GM23338 (cell line): ENCODE data around the gene AP1AR. TPM values are rescaled to one million over a fixed set of nuclear protein-coding genes. Genes with fewer than 3 reads are reported as not detected.

Experiments used
- ATAC-seq: fragments of 200-7000 bp; cut with Tn5 transposase; 3 replicates; pipeline ENCODE4 v1.9.1; 2020
- DNase-seq: peaks from one replicate; pipeline ENCODE4 v3.0.0-alpha.2; 2015; ENCODE audit warnings: low spot score
- H2AFZ ChIP-seq: fragments of 200-600 bp; sonication (generic); 2 replicates; pipeline ENCODE4 v1.8.0; 2016; ENCODE audit warnings: antibody characterized with exemption, mild to moderate bottlenecking, moderate library complexity
- H3F3A ChIP-seq: fragments of 200-600 bp; sonication (generic); replicated peaks from 2 replicates; pipeline ENCODE4 v1.8.0; 2017; ENCODE audit warnings: antibody characterized with exemption, mixed run types, low read depth
- H3K27ac ChIP-seq: fragments of 200-600 bp; sonication (generic); 2 replicates; pipeline ENCODE4 v1.6.1; 2016; ENCODE audit warnings: low read depth
- H3K27me3 ChIP-seq: fragments of 200-600 bp; sonication (generic); 2 replicates; pipeline ENCODE4 v1.8.0; 2016; ENCODE audit warnings: mild to moderate bottlenecking, mixed run types, moderate library complexity; ENCODE audit not compliant: insufficient read depth
- H3K36me3 ChIP-seq: fragments of 200-600 bp; sonication (generic); 2 replicates; pipeline ENCODE4 v1.8.0; 2016; ENCODE audit warnings: mild to moderate bottlenecking; ENCODE audit not compliant: insufficient read depth
- H3K4me1 ChIP-seq: fragments of 200-600 bp; sonication (generic); 2 replicates; pipeline ENCODE4 v1.8.0; 2016; ENCODE audit warnings: mild to moderate bottlenecking, moderate library complexity; ENCODE audit not compliant: insufficient read depth
- H3K4me2 ChIP-seq: fragments of 200-600 bp; sonication (generic); 2 replicates; pipeline ENCODE4 v1.7.1; 2017; ENCODE audit warnings: mixed run types
- H3K4me3 ChIP-seq: fragments of 200-600 bp; sonication (generic); 2 replicates; pipeline ENCODE4 v1.6.1; 2016; ENCODE audit warnings: mixed run types
- H3K79me2 ChIP-seq: fragments of 200-600 bp; sonication (generic); replicated peaks from 2 replicates; pipeline ENCODE4 v1.8.0; 2017; ENCODE audit warnings: mild to moderate bottlenecking; ENCODE audit not compliant: insufficient read depth
- H3K9me2 ChIP-seq: fragments of 200-600 bp; sonication (generic); 2 replicates; pipeline ENCODE4 v1.8.0; 2017; ENCODE audit not compliant: insufficient read depth
- H4K20me1 ChIP-seq: fragments of 200-600 bp; sonication (generic); replicated peaks from 2 replicates; pipeline ENCODE4 v1.8.0; 2017; ENCODE audit warnings: mild to moderate bottlenecking; ENCODE audit not compliant: insufficient read depth
- H3K27ac Mint-ChIP-seq: 2 replicates; pipeline ENCODE4 v1.8.0; 2020; ENCODE audit warnings: inconsistent platforms, mild to moderate bottlenecking, moderate library complexity, mixed read lengths
- H3K27me3 Mint-ChIP-seq: 3 replicates; pipeline ENCODE4 v1.8.0; 2022; ENCODE audit warnings: low read depth, mild to moderate bottlenecking, moderate library complexity, mixed read lengths, inconsistent platforms; ENCODE audit not compliant: insufficient read depth, poor library complexity
- H3K36me3 Mint-ChIP-seq: 3 replicates; pipeline ENCODE4 v1.8.0; 2021; ENCODE audit warnings: low read depth, mild to moderate bottlenecking, inconsistent platforms, moderate library complexity, mixed read lengths
- H3K4me1 Mint-ChIP-seq: 3 replicates; pipeline ENCODE4 v1.8.0; 2020; ENCODE audit warnings: mild to moderate bottlenecking, inconsistent platforms, mixed read lengths
- H3K4me3 Mint-ChIP-seq: 3 replicates; pipeline ENCODE4 v1.8.0; 2021; ENCODE audit warnings: moderate library complexity, mild to moderate bottlenecking, inconsistent platforms, mixed read lengths
- H3K9me3 Mint-ChIP-seq: 3 replicates; pipeline ENCODE4 v1.8.0; 2020; ENCODE audit warnings: moderate library complexity, mild to moderate bottlenecking, inconsistent platforms, mixed read lengths
- CREB1 ChIP-seq: fragments of 250-450 bp; sonication (Bioruptor Pico); IDR thresholded peaks from 2 replicates; pipeline ENCODE4 v1.5.0; 2020; ENCODE audit warnings: low read depth, mild to moderate bottlenecking, moderate library complexity
- CTCF ChIP-seq, 2 experiments: fragments of 200-600 bp in 1 of 2; sonication (generic) in 1 of 2; conservative IDR thresholded peaks; 2 replicates each; pipeline versions ENCODE4 v1.5.1 to v1.6.1; 2016 to 2017; ENCODE audit warnings: antibody characterized with exemption in 2 of 2, low read depth in 2 of 2, mild to moderate bottlenecking in 2 of 2, moderate library complexity in 1 of 2
- ETS1 ChIP-seq: IDR thresholded peaks from 2 replicates; pipeline ENCODE4 v1.6.1; 2016; ENCODE audit warnings: antibody characterized with exemption
- EZH2 ChIP-seq: fragments of 200-600 bp; sonication (generic); IDR thresholded peaks from one replicate; pipeline ENCODE4 v1.8.0; 2017; ENCODE audit warnings: antibody characterized with exemption, mild to moderate bottlenecking, low read depth; ENCODE audit not compliant: unreplicated experiment
- EZH2phosphoT487 ChIP-seq: fragments of 200-600 bp; sonication (generic); IDR thresholded peaks from one replicate; pipeline ENCODE4 v1.8.1; 2018; ENCODE audit warnings: antibody characterized with exemption; ENCODE audit not compliant: unreplicated experiment
- JUNB ChIP-seq: IDR thresholded peaks from one replicate; pipeline ENCODE4 v1.6.1; 2016; ENCODE audit warnings: antibody characterized with exemption; ENCODE audit not compliant: unreplicated experiment
- NANOG ChIP-seq: IDR thresholded peaks from 2 replicates; pipeline ENCODE4 v1.6.1; 2016; ENCODE audit warnings: antibody characterized with exemption, borderline replicate concordance
- POLR2AphosphoS5 ChIP-seq: IDR thresholded peaks from 2 replicates; pipeline ENCODE4 v1.6.1; 2016; ENCODE audit warnings: antibody characterized with exemption, low read depth
- REST ChIP-seq: IDR thresholded peaks from one replicate; pipeline ENCODE4 v1.6.1; 2018; ENCODE audit warnings: antibody characterized with exemption; ENCODE audit not compliant: unreplicated experiment
- STAT1 ChIP-seq: IDR thresholded peaks from one replicate; pipeline ENCODE4 v1.6.1; 2016; ENCODE audit warnings: antibody characterized with exemption; ENCODE audit not compliant: unreplicated experiment
- ZNF114 ChIP-seq: fragments of 250-450 bp; sonication (Bioruptor Pico); IDR thresholded peaks from 2 replicates; pipeline ENCODE4 v1.5.0; 2020; ENCODE audit warnings: mild to moderate bottlenecking, moderate library complexity
- ZNF331 ChIP-seq: fragments of 250-450 bp; sonication (Bioruptor Pico); IDR thresholded peaks from 2 replicates; pipeline ENCODE4 v1.5.0; 2020; ENCODE audit warnings: low read depth, mild to moderate bottlenecking, moderate library complexity
- ZNF462 ChIP-seq: fragments of 250-450 bp; sonication (Bioruptor Pico); IDR thresholded peaks from 2 replicates; pipeline ENCODE4 v1.5.0; 2020; ENCODE audit warnings: mild to moderate bottlenecking, moderate library complexity
- polyA plus RNA-seq: library from polyadenylated mRNA; unstranded; fragments of >200 nt; fragmentation: Nextera tagmentation; extraction: Ambion mirVana; gene quantifications from 2 replicates; pipeline ENCODE4 v1.2.1, GENCODE V29; 2016
- total RNA-seq: library from RNA; depleted of rRNA; stranded (reverse); fragments of >200 nt; shearing (Covaris generic); gene quantifications from 2 replicates; pipeline ENCODE4 v1.2.3, GENCODE V29; 2014

AP1AR gene
- total and polyA plus RNA-seq, 2 experiments from 2014 or later, result 17.5 to 28.0 TPM

- Mint-ChIP-seq H3K4me1 (peaks cover 7% of the 10 kb centered on the region), H3K27me3 (peaks cover 11% of the 10 kb centered on the region), H3K4me3 (no peak overlapping the region), H3K27ac (no peak overlapping the region), H3K36me3 (peaks cover 5% of the 10 kb centered on the region; the same call in 2 of the 3 replicates), H3K9me3 (peaks cover 11% of the 10 kb centered on the region)
- DNase-seq, result no peak
- Histone ChIP-seq H3K36me3 (no peaks in the 10 kb centered on the region), H3K4me3 (no peak overlapping the region), H4K20me1 (no peaks in the 10 kb centered on the region), H3K4me1 (peaks cover 2% of the 10 kb centered on the region; the same call in 1 of the 2 replicates), H3K27me3 (peaks cover 17% of the 10 kb centered on the region), H3K4me2 (no peak overlapping the region), H3F3A (no peaks in the 10 kb centered on the region), H3K9me2 (no peaks in the 10 kb centered on the region), H3K27ac (no peak overlapping the region), H2AFZ (no peak overlapping the region), H3K79me2 (no peaks in the 10 kb centered on the region)
- ATAC-seq, result peak; percentile 36; the same call in 1 of the 3 replicates
- TF ChIP-seq POLR2AphosphoS5, result no peak
- no peak for TF ChIP-seq EZH2phosphoT487
- no peak for TF ChIP-seq JUNB
- no peak for TF ChIP-seq ETS1
- no peak for TF ChIP-seq NANOG
- no peak for TF ChIP-seq CTCF (conservative IDR thresholded peaks at IDR 0.05; ENCODE audit: low read depth in 2 of 2)
- no peak for TF ChIP-seq ZNF462 (CRISPR knock-in tag)
- no peak for TF ChIP-seq ZNF114 (CRISPR knock-in tag)
- no peak for TF ChIP-seq STAT1
- TF ChIP-seq ZNF331 (CRISPR knock-in tag), result no peak
- TF ChIP-seq CREB1 (CRISPR knock-in tag), result no peak
- no peak for TF ChIP-seq REST
- no peak for TF ChIP-seq EZH2
Observed at GRCh38 chr4:112279882-112280315, 48.3 kb downstream of the AP1AR start.
